DND-41 (cell line): ENCODE results near the gene FOXP1.
A peak's percentile ranks its signal among the peaks of the same experiment; 100 is the strongest.

Source experiments
- ATAC-seq: fragments of 200-7000 bp; cut with Tn5 transposase; 3 replicates; pipeline ENCODE4 v1.9.1; 2021; ENCODE audit warnings: low read depth; ENCODE audit not compliant: insufficient read depth
- DNase-seq: peaks from one replicate; pipeline ENCODE4 v3.0.0-alpha.2; 2020
- H2AFZ ChIP-seq: 2 replicates; pipeline ENCODE4 v1.6.0; 2012; ENCODE audit warnings: low read depth, low read length
- H3K27ac ChIP-seq: 2 replicates; pipeline ENCODE4 v1.5.1; 2012; ENCODE audit warnings: low read length, inconsistent platforms
- H3K27me3 ChIP-seq: fragments of 200-600 bp; sonication (generic); 2 replicates; pipeline ENCODE4 v1.6.0; 2012; ENCODE audit warnings: low read length, mild to moderate bottlenecking, inconsistent platforms; ENCODE audit not compliant: insufficient read depth, poor library complexity
- H3K36me3 ChIP-seq: 2 replicates; pipeline ENCODE4 v1.5.1; 2012; ENCODE audit warnings: low read length, inconsistent platforms; ENCODE audit not compliant: insufficient read depth
- H3K4me1 ChIP-seq: 2 replicates; pipeline ENCODE4 v1.5.1; 2012; ENCODE audit warnings: mild to moderate bottlenecking, low read length; ENCODE audit not compliant: insufficient read depth
- H3K4me2 ChIP-seq: 2 replicates; pipeline ENCODE4 v1.6.0; 2012; ENCODE audit warnings: mild to moderate bottlenecking, moderate library complexity, low read length, inconsistent platforms; ENCODE audit not compliant: insufficient read depth
- H3K4me3 ChIP-seq, 2 experiments: fragments of 200-600 bp in 1 of 2; shearing (Covaris generic) in 1 of 2; 2 replicates each; pipeline ENCODE4 v1.5.1; 2012 to 2016; ENCODE audit warnings: inconsistent platforms in 2 of 2, low read length in 2 of 2, mild to moderate bottlenecking in 2 of 2, low read depth in 1 of 2, moderate library complexity in 1 of 2
- H3K79me2 ChIP-seq: 2 replicates; pipeline ENCODE4 v1.6.0; 2012; ENCODE audit warnings: low read length, inconsistent platforms; ENCODE audit not compliant: insufficient read depth
- H3K9ac ChIP-seq: 2 replicates; pipeline ENCODE4 v1.6.0; 2012; ENCODE audit warnings: low read depth, mild to moderate bottlenecking, inconsistent platforms, low read length, moderate library complexity
- H3K9me3 ChIP-seq: 2 replicates; pipeline ENCODE4 v1.5.1; 2012; ENCODE audit warnings: low read length, moderate library complexity, mild to moderate bottlenecking, inconsistent platforms; ENCODE audit not compliant: insufficient read depth, severe bottlenecking
- H4K20me1 ChIP-seq: 2 replicates; pipeline ENCODE4 v1.6.0; 2012; ENCODE audit warnings: low read length; ENCODE audit not compliant: insufficient read depth
- CTCF ChIP-seq: IDR thresholded peaks from 2 replicates; pipeline ENCODE4 v1.5.1; 2012; ENCODE audit warnings: borderline replicate concordance, low read length, moderate library complexity, mild to moderate bottlenecking; ENCODE audit not compliant: poor library complexity, severe bottlenecking; ENCODE audit errors: extremely low read depth
- EZH2 ChIP-seq: IDR thresholded peaks from 3 replicates; pipeline ENCODE4 v1.6.1; 2012; ENCODE audit warnings: borderline replicate concordance, low read depth, mild to moderate bottlenecking, moderate library complexity, low read length, inconsistent platforms; ENCODE audit not compliant: severe bottlenecking

FOXP1 gene

GRCh38 chr3:71542521-71543370 is 40.8 kb downstream of the FOXP1 start:
- Histone ChIP-seq H3K36me3 (peaks cover 17% of the 10 kb centered on the region), H3K27me3 (no peaks in the 10 kb centered on the region), H2AFZ (no peak overlapping the region), H4K20me1 (peaks cover 18% of the 10 kb centered on the region), H3K79me2 (peaks cover 16% of the 10 kb centered on the region), H3K27ac (peak overlapping the region; percentile 55; the same call in 1 of the 2 replicates), H3K9me3 (no peaks in the 10 kb centered on the region), H3K9ac (no peak overlapping the region), H3K4me1 (peaks cover 5% of the 10 kb centered on the region; the same call in 1 of the 2 replicates), H3K4me2 (peak overlapping the region; percentile 28; the same call in 1 of the 2 replicates), H3K4me3 (no peak overlapping the region)
- DNase-seq (peak; percentile 65), ATAC-seq (peak; percentile 96)
- TF ChIP-seq CTCF (no peak), EZH2 (no peak)

- Histone ChIP-seq H3K9me3 (no peaks in the 10 kb centered on the region), H3K4me1 (peaks cover 5% of the 10 kb centered on the region; the same call in 1 of the 2 replicates), H3K4me2 (no peak overlapping the region), H3K36me3 (peaks cover 12% of the 10 kb centered on the region), H3K4me3 (no peak overlapping the region), H2AFZ (no peak overlapping the region), H4K20me1 (peaks cover 18% of the 10 kb centered on the region), H3K27ac (no peak overlapping the region), H3K27me3 (no peaks in the 10 kb centered on the region), H3K9ac (no peak overlapping the region), H3K79me2 (peaks cover 12% of the 10 kb centered on the region)
- DNase-seq (no peak), ATAC-seq (no peak)
- TF ChIP-seq CTCF: no peak
- TF ChIP-seq EZH2: no peak
Measured at GRCh38 chr3:71541313-71541712, 42.2 kb downstream of the FOXP1 start.

GRCh38 chr3:71537211-71537611 is 46.3 kb downstream of the FOXP1 start:
- DNase-seq (no peak), ATAC-seq (no peak)
- Histone ChIP-seq H3K79me2 (peaks cover 27% of the 10 kb centered on the region), H3K27me3 (no peaks in the 10 kb centered on the region), H4K20me1 (peaks cover 8% of the 10 kb centered on the region), H3K36me3 (no peaks in the 10 kb centered on the region), H3K9ac (no peak overlapping the region), H3K27ac (no peak overlapping the region), H3K4me2 (no peak overlapping the region), H2AFZ (no peak overlapping the region), H3K9me3 (no peaks in the 10 kb centered on the region), H3K4me1 (no peaks in the 10 kb centered on the region), H3K4me3 (no peak overlapping the region)
- TF ChIP-seq EZH2 (no peak), CTCF (no peak)
